Measurements from ENCODE around the gene GLYATL3.
"Not testable (repeated sequence)": the region's sequence is repeated elsewhere in the genome, so short reads cannot be mapped to it uniquely, and the experiment has no call there.

GLYATL3 gene

DNA sequence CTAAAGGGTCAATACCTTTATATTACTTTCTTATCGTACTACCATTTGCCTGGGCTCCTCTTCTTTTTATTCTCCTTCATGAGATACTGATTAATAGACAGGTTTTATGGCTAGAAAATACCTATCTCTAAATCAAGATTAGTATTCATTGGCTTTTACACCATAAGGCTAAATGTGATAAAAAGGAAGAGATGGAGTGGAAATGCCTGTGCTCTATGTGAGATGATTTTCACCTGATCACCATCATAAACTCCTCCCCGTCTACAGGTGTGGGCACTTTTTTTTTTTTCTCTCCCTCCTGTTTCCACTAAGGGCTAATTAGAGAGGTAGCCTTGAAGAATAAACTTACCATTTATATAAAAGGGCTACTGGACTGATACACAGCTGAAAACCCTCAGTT is at the start of gene GLYATL3:
Gene GLYATL3, plus strand, starts transcription at position 301 of the 400 bp plus-strand sequence. CDS start 12,068 bp downstream, outside the sequence.
- no peak for DNase-seq

DNA sequence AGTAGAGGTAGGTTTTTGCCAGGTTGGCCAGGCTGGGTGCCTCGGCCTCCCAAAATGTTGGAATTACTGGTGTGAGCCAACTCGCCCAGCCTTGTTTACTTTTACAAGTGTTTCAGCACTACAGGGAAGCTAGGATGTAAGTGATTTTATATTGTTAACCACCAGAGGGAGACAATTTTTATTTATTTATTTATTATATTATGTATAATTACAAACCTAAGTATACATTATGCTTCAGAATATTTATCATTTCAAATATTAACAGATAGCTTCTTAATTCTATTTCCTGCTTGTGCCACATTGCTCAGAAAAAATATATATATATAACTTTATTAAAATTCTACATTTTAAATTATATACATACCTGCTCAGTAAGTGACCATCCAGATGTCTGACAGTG is 46.5 kb upstream of the GLYATL3 start:
- DNase-seq: no peak

DNA sequence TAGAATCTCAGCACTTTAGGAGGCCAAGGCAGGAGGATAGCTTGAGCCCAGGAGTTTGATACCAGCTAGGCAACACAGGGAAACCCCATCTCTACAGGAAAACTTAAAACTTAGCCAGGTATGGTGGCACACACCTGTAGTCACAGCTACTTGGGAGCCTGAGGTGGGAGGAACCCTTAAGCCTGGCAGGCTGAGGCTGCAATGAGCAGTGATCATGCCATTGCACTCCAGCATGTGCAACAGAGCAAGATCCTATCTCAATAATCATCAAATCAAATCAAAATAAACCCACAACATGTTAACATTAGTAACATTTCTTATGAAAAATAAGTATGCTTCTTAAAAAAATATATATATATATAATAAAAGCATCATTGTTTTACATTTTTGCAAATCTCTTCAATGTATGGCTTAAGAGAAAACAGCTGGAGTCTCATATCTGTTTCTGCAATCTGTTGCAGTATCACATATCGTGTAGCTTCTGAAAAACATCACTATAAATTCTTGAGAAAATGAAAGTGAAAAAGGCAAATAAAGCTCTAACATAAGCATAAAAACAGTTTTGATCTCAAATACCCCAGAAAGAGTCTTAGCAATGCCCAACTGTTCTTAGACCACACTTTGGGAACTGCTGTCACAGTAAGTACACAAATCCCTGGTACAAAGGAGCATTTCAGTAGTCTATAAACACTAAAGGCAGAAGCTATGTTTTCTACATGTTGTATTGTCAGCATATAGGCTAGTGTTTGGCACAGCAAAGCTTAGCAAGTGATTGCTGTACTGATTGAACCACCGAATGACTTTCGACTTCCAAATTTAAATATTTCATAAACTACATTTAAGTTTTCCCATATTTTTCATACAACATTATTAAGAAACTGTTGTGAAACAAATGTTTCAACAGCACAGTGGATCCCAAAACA is 44.7 kb upstream of the GLYATL3 start:
- DNase-seq: no peak

DNA sequence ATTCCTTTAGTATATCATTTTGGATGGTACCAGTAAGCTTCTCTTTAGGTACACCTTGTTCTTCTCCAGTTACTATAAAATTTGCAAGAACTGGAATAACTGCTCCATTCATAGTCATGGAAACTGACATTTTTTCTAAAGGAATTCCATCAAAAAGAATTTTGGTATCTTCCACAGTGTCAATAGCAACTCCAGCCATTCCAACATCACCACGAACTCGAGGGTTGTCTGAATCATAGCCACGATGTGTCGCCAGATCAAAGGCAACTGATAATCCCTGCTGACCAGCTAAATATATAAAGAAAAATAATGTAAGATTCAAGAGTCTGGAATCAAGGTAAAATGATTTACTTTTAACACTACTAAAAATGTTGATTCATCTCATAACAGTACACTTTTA is 42.0 kb upstream of the GLYATL3 start:
- no peak for DNase-seq

DNA sequence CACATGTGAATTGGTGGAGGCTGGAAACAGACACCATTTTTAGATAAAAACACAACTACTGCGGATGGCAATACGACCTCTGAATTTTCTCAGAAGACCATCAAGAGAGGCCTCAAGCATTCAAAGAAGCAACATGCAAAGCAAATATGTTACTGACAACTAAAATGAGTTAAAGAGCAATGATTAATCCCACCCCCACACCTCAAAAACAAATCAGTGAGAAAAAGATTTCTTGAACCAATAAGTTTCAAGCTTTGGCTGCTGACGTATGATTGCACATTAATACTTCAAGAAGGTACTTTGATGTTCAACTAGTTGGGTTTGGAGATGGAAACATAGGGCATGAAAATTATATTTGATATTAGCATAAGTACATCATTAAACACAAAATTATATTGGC is 37.7 kb upstream of the GLYATL3 start:
- no peak for DNase-seq

DNA sequence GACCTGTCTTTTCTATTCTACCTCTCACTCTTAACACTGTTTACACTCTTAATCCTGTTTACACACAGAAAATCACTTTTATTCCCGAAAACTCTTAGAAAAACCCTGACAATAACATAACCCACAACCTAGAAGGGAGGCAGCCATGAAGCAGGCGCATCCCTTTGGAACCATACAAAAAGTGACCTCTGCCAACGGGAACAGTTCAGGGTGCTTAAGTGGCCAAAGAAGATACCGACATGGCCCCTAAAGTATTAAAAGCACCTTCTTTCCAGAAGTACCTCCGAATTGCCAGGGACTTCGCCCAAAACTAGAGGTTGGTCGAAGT is 37.2 kb upstream of the GLYATL3 start:
- DNase-seq: peak; percentile 40

DNA sequence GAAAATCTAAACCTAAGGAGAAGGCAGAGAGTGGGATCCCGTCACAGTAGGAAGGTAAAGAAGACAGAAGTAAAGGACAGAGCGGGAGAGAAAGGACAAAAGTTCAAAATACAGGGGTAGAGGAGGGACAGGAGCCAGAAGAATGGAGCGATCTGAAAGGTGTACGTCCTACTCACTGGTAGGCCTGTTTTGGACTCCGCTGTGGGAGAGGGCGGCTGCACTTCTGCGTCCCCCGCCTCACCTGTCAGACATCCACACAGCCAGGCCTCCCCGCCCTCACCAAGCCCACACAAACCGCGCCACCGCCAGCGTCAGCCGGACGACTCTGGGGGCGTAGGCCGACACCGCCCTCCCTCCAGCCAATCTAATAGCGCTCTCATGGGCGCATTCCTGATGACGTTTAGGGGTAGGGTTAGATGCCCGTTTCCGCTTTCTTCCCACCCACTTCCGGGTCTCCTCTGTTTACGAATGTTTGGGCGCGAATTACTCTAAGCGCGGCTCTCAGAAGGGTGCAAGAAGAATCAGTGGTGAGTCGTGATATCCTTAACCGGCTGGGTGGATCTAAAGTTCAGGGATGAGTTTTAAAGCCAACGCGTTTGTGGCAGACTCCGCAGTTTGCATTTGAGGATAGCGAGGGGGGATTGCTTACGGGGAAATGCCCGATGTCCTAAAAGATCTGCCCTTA is 36.7 kb upstream of the GLYATL3 start, which contains the start of the genes CENPQ and MMUT:
Gene CENPQ, plus strand, starts transcription at position 444 of the 685 bp plus-strand sequence. CDS start 6,807 bp downstream, outside the sequence.
Gene MMUT, minus strand, starts transcription at position 327 of the 685 bp plus-strand sequence. CDS start 3,787 bp downstream, outside the sequence.
- peak; percentile 94 for DNase-seq

DNA sequence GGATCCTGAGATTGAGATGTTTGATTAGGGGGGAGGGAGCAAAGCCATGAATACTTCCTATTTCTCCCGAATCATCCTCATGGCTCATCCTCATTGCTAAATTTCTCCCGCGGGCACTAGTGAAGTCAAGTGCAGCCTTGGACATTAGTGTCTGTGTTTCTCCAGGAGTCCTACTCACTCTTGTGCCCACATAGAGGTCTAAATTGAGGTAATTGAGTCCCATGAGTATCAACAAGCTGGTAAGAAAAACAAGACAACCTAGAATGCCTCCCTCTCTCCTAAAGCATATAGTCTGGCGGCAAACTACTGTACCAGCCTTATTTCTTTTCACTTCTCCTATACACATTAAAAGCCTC is 36.1 kb upstream of the GLYATL3 start:
- no peak for DNase-seq

DNA sequence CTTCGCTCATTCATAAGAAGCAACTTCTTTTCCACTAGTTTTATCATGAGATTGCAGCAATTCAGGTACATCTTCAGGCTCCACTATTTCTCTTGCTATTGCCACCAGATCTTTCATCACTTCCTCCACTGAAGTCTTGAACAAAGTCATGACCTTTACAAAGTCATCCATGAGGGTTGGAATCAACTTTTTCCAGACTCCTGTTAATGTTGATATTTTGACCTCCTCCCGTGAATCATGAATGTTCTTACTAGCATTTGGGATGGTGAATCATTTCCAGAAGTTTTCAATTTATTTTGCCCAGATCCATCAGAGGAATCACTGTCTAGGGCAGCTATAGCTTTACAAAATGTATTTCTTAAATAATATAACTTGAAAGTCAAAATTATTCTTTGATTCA is 35.0 kb upstream of the GLYATL3 start:
- no peak for DNase-seq

DNA sequence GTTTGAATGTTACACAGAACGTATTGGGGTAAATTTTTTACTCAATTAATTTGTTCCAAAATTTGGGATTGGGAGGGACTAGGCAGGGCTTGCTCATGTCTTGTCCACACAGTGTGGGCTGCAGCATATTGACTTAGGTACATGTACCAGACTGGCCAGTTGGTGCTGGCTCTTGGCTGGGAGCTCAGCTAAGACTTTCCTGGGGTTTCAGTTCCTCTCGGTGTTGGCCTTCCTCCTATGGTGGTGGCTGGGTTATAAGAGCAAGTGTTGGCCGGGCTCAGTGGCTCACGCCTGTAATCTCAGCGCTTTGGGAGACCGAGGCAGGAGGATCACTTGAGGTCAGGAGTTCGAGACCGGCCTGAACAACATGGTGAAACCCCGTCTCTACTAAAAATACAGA is 31.7 kb upstream of the GLYATL3 start:
- no peak for DNase-seq

DNA sequence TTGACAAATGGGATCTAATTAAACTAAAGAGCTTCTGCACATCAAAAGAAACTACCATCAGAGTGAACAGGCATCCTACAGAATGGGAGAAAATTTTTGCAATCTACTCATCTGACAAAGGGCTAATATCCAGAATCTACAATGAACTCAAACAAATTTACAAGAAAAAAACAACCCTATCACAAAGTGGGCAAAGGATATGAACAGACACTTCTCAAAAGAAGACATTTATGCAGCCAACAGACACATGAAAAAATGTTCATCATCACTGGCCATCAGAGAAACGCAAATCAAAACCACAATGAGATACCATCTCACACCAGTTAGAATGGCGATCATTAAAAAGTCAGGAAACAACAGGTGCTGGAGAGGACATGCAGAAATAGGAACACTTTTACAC is 23.2 kb upstream of the GLYATL3 start:
- DNase-seq: not testable (repeated sequence)

DNA sequence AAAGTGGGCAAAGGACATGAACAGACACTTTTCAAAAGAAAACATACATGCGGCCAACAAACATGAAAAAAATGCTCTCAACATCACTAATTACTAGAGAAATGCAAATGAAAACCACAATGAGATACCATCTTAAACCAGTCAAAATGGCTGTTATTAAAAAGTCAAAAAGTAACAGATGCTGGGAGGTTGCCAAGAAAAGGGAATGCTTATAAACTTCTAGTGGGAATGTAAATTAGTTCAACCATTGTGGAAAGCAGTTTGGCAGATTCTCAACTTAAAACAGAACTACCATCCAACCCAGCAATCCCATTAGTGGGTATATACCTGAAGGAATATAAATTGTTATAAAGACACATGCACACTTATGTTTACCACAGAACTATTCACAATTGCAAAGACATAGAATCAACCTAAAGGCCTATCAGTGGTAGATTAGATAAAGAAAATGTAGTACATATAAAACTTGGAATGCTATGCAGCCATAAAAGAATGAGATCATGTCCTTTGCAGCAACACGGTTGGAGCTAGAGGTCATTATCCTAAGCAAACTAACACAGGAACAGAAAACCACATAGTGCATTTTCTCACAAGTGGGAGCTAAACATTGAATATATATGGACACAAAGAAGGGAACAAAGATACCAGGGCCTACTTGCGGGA is 20.3 kb upstream of the GLYATL3 start:
- DNase-seq: no peak

DNA sequence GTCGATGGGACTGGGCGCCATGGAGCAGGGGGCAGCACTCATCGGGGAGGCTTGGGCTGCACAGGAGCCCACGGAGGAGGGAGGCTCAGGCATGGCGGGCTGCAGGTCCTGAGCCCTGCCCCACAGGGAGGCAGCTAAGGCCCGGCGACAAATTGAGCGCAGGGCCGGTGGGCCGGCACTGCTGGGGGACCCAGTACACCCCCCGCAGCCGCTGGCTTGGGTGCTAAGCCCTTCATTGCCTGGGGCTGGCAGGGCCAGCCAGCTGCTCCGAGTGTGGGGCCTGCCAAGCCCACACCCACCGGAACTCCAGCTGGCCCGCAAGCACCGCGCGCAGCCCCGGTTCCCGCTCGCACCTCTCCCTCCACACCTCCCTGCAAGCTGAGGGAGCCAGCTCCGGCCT is 17.9 kb upstream of the GLYATL3 start:
- DNase-seq: not testable (repeated sequence)

DNA sequence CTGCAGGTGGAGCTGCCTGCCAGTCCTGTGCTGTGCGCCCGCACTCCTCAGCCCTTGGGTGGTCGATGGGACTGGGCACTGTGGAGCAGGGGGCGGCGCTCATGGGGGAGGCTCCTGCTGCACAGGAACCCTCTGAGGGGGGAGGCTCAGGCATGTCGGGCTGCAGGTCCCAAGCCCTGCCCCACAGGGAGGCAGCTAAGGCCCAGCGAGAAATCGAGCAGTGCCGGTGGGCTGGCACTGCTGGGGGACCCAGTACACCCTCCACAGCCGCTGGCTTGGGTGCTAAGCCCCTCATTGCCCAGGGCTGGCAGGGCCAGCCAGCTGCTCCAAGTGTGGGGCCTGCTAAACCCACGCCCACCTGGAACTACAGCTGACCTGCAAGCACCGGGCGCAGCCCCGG is 16.3 kb upstream of the GLYATL3 start:
- not testable (repeated sequence) for DNase-seq

DNA sequence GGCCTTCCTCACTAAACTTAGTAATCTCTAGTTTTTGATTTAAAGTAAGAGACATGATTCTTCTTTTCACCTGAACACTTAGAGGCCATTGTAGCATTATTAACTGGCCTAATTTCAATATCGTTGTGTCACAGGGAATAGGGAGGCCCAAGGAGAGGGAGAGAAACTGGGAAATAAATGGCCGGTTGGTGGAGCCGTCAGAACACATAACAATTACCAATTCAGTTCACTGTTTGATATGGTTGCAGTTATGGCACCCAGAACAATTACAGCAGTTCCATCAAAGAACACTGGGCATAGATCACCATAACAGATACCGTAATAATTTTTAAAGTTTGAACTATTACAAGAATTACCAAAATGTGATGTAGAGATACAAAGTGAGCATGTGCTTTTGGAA is 9.1 kb upstream of the GLYATL3 start:
- no peak for DNase-seq

DNA sequence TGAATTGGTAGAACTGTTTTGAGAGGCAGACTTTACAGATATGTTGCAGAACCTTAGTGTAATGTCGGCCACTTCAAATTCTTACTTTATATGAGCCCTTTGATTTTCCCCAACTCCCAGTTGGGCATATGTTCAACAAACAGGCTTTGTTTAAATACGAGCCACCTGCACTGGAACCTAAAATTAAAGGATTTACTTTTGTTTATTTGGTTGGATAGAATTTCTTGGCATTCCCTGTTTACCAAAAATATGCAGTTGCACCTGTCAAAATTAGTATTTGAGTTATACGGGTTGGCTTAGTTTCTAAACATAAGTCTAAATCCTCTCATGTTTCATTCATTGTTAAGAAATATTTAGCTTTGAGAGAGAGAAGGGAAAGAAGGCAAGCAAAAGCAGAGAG is 2.4 kb upstream of the GLYATL3 start:
- no peak for DNase-seq

DNA sequence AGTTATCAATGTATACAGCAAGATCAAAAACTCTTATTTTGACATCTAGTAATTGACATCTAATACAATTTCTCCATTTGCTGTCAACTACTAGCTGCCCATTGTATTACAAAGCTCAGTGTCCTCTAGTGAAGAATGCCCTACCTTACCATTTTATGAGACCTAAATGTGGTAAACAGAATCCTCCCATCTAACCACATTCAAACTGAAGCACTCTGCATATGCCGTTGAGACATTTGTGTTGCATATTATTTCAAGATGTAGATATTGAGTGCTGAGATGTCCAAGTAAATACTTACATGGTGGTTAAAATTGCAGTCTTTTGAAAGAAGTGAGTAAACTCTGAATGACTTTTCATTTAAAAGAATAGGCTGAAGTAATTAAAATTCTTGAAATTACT is 597 bp upstream of the GLYATL3 start:
- no peak for DNase-seq

DNA sequence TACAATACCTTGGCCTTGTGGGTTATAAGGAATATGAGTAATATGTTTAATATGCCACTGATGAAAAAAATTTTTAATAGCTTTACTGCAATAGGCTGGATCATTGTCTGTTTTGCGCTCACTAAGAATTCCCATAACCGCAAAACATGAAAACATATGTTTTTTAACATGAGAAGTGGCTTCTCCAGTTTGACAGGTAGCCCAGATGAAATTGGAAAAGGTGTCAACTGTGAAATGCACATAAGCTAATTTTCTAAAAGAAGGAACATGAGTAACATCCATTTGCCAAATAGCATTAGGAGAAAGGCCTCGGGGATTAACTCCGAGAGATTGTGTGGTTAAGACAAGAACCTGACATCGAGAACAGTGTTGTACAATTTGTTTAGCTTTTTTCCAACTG is 4.9 kb downstream of the GLYATL3 start:
- DNase-seq: no peak

DNA sequence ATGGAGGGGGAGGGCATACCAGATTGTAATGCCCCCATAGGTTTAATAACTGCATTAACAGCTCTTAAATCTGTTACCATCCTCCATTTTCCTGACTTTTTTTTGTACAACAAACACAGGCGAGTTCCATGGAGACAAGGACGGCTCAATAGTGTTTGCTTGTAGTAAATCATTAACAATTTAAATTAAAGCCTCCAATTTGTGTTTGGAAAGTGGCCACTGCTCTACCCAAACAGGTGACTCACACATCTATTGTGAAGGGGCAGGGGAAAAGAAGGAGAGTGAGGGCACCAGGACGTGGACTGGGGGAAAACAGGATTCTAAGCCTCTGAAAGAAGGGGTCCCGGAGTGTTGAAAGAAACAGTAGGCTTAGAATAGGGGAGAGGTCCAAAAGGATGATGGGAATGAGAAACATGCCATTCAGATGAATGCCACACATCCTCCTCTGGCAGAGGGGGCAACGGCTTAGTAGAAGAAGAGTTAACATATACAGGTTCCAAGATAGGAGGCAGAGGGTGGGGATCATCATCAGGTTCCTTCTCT is 6.9 kb downstream of the GLYATL3 start:
- DNase-seq: no peak

DNA sequence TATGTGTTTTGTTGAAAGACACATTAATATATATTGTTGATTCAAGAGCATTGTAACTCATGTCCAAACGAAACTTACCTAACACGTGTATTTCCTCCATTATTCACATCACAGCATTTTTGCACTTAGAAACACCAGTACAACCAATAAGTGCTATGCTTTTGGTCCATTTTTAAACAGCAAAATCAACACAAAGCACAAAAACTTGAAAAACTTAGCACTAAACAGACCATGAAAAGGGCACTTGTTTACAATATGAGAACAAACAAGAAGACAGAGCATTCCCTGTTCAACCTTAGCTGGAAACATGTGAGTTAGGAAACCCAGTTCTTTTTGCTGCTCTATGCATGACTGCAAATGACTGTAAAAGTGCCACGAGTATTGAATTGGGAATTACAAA is 9.6 kb downstream of the GLYATL3 start:
- no peak for DNase-seq

DNA sequence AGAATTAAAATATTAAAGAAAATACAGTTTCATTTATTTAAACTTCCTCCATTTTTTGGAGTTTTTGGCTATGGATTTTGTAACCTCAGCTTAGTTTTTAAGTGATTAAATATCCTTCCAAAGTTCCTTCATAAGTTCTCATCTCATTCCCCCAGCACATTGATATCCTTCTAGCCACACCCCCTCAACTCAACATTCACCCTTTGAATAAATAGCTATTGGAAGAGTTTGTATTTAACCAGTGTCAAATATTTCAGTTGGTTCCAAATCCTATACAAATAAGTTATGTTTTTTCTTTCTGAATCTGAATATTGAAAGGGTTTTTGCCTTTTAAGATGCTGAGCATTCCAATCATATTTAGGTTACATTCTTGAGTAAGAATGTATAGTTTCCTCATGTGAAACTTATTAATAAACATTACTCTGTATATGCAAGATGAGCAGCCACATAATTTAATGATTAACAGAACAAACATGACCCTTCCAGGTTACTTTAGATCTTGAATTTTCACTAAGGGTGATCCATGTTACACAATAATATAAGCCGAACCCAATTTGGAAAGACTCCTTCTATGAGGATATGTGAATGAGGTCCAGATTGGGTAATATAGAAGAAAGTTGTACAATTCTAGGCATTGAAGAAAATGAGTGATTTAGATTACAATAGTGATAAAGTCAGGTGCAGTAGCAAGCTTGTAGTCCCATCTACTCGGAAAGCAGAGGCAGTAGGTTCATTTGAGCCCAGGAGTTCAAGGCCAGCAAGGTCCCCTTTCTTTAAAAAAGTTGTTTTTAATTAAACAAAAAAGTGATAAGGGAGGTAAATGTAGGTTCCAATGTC is 13.6 kb downstream of the GLYATL3 start:
- DNase-seq: no peak

Measured in right forelimb (tissue), 1 donor.